ENCODE measurements around the gene CNKSR3. TPM values are rescaled to one million over a fixed set of nuclear protein-coding genes. Genes with fewer than 3 reads are reported as not detected.

The CNKSR3 gene
- total RNA-seq, 1 donor from 2014 or later = 0.09 TPM

GRCh38 chr6:154360476-154360875 is 150.0 kb downstream of the CNKSR3 start:
- peaks cover 4% of the 10 kb centered on the region for H3K4me1 Mint-ChIP-seq (ENCODE audit: low read depth)
- no peaks in the 10 kb centered on the region for H3K9me3 Mint-ChIP-seq
- H3K36me3 Mint-ChIP-seq (ENCODE audit: low read depth) = no peaks in the 10 kb centered on the region
- intact Hi-C loops (cut with micrococcal nuclease) = no loop called here
- peaks cover 47% of the 10 kb centered on the region for H3K27me3 Mint-ChIP-seq (ENCODE audit: low read depth)
- H3K4me3 Mint-ChIP-seq (ENCODE audit: low read depth) = no peak overlapping the region
- H3K27ac Mint-ChIP-seq = no peak overlapping the region
- DNase-seq (ENCODE audit: low spot score) = no peak

- Mint-ChIP-seq H3K4me3 (ENCODE audit: low read depth) (no peak overlapping the region), H3K27me3 (ENCODE audit: low read depth) (peaks cover 50% of the 10 kb centered on the region), H3K9me3 (no peaks in the 10 kb centered on the region), H3K27ac (no peak overlapping the region), H3K4me1 (ENCODE audit: low read depth) (peaks cover 9% of the 10 kb centered on the region), H3K36me3 (ENCODE audit: low read depth) (no peaks in the 10 kb centered on the region)
- intact Hi-C loops (cut with micrococcal nuclease) = no loop called here
- no peak for DNase-seq (ENCODE audit: low spot score)
Observed at GRCh38 chr6:154359679-154360078, 150.8 kb downstream of the CNKSR3 start.

GRCh38 chr6:154359161-154359574 is 151.3 kb downstream of the CNKSR3 start:
- no peaks in the 10 kb centered on the region for H3K9me3 Mint-ChIP-seq
- intact Hi-C loops (cut with micrococcal nuclease) = no loop called here
- no peaks in the 10 kb centered on the region for H3K36me3 Mint-ChIP-seq (ENCODE audit: low read depth)
- no peak overlapping the region for H3K27ac Mint-ChIP-seq
- H3K4me1 Mint-ChIP-seq (ENCODE audit: low read depth) = peaks cover 14% of the 10 kb centered on the region
- no peak overlapping the region for H3K4me3 Mint-ChIP-seq (ENCODE audit: low read depth)
- peaks cover 55% of the 10 kb centered on the region for H3K27me3 Mint-ChIP-seq (ENCODE audit: low read depth)
- no peak for DNase-seq (ENCODE audit: low spot score)

- no peaks in the 10 kb centered on the region for H3K36me3 Mint-ChIP-seq (ENCODE audit: low read depth)
- H3K4me3 Mint-ChIP-seq (ENCODE audit: low read depth) = no peak overlapping the region
- no peak overlapping the region for H3K27ac Mint-ChIP-seq
- H3K4me1 Mint-ChIP-seq (ENCODE audit: low read depth) = peaks cover 17% of the 10 kb centered on the region
- no peaks in the 10 kb centered on the region for H3K9me3 Mint-ChIP-seq
- H3K27me3 Mint-ChIP-seq (ENCODE audit: low read depth) = peaks cover 50% of the 10 kb centered on the region
- intact Hi-C loops (cut with micrococcal nuclease) = no loop called here
- DNase-seq (ENCODE audit: low spot score) = no peak
Observed at GRCh38 chr6:154358019-154358545, 152.4 kb downstream of the CNKSR3 start.

- H3K4me3 Mint-ChIP-seq (ENCODE audit: low read depth) = no peak within 1 kb of the TSS
- DNase-seq (ENCODE audit: low spot score) = no peak
- H3K36me3 Mint-ChIP-seq (ENCODE audit: low read depth) = no peaks in the 10 kb centered on the region
- H3K27me3 Mint-ChIP-seq (ENCODE audit: low read depth) = peaks cover 50% of the 10 kb centered on the region
- H3K27ac Mint-ChIP-seq = no peak within 1 kb of the TSS
- H3K9me3 Mint-ChIP-seq = no peaks in the 10 kb centered on the region
- intact Hi-C loops (cut with micrococcal nuclease) = no loop called here
- peaks cover 25% of the 10 kb centered on the region for H3K4me1 Mint-ChIP-seq (ENCODE audit: low read depth)
Observed at GRCh38 chr6:154356690-154357089, 153.8 kb downstream of the CNKSR3 start, which contains the start of gene IPCEF1. Gene IPCEF1, minus strand, starts transcription at chr6:154356803. Its CDS starts 90,856 bp downstream, at chr6:154265947.

GRCh38 chr6:154356113-154356512 is 154.4 kb downstream of the CNKSR3 start:
- intact Hi-C loops (cut with micrococcal nuclease) = no loop called here
- no peak for DNase-seq (ENCODE audit: low spot score)
- Mint-ChIP-seq H3K9me3 (no peaks in the 10 kb centered on the region), H3K36me3 (ENCODE audit: low read depth) (no peaks in the 10 kb centered on the region), H3K4me1 (ENCODE audit: low read depth) (peaks cover 26% of the 10 kb centered on the region), H3K27ac (no peak overlapping the region), H3K4me3 (ENCODE audit: low read depth) (no peak overlapping the region), H3K27me3 (ENCODE audit: low read depth) (peaks cover 55% of the 10 kb centered on the region)

GRCh38 chr6:154354265-154354777 is 156.2 kb downstream of the CNKSR3 start:
- Mint-ChIP-seq H3K36me3 (ENCODE audit: low read depth) (no peaks in the 10 kb centered on the region), H3K4me1 (ENCODE audit: low read depth) (peaks cover 24% of the 10 kb centered on the region), H3K27me3 (ENCODE audit: low read depth) (peaks cover 55% of the 10 kb centered on the region), H3K27ac (no peak overlapping the region), H3K4me3 (ENCODE audit: low read depth) (no peak overlapping the region), H3K9me3 (no peaks in the 10 kb centered on the region)
- DNase-seq (ENCODE audit: low spot score) = no peak
- intact Hi-C loops (cut with micrococcal nuclease) = loop anchor here (5.0 kb wide), 2 partner anchors 102 to 197 kb away; no protein-coding TSS in a partner anchor

- Mint-ChIP-seq H3K27ac (no peak overlapping the region), H3K4me3 (ENCODE audit: low read depth) (no peak overlapping the region), H3K27me3 (ENCODE audit: low read depth) (peaks cover 50% of the 10 kb centered on the region), H3K4me1 (ENCODE audit: low read depth) (peaks cover 24% of the 10 kb centered on the region), H3K36me3 (ENCODE audit: low read depth) (no peaks in the 10 kb centered on the region), H3K9me3 (no peaks in the 10 kb centered on the region)
- intact Hi-C loops (cut with micrococcal nuclease) = loop anchor here (2.0 to 5.0 kb wide), 5 partner anchors 51 to 196 kb away; no protein-coding TSS in a partner anchor
- no peak for DNase-seq (ENCODE audit: low spot score)
Observed at GRCh38 chr6:154353626-154354025, 156.9 kb downstream of the CNKSR3 start.

GRCh38 chr6:154352898-154353585 is 157.4 kb downstream of the CNKSR3 start:
- Mint-ChIP-seq H3K4me3 (ENCODE audit: low read depth) (no peak overlapping the region), H3K27me3 (ENCODE audit: low read depth) (peaks cover 50% of the 10 kb centered on the region), H3K9me3 (no peaks in the 10 kb centered on the region), H3K36me3 (ENCODE audit: low read depth) (no peaks in the 10 kb centered on the region), H3K27ac (no peak overlapping the region), H3K4me1 (ENCODE audit: low read depth) (peaks cover 24% of the 10 kb centered on the region)
- intact Hi-C loops (cut with micrococcal nuclease) = loop anchor here (2.0 to 5.0 kb wide), 5 partner anchors 50 to 196 kb away; no protein-coding TSS in a partner anchor
- DNase-seq (ENCODE audit: low spot score) = no peak

GRCh38 chr6:154350293-154350692 is 160.2 kb downstream of the CNKSR3 start:
- no peak overlapping the region for H3K27ac Mint-ChIP-seq
- H3K4me3 Mint-ChIP-seq (ENCODE audit: low read depth) = no peak overlapping the region
- no peak for DNase-seq (ENCODE audit: low spot score)
- no peaks in the 10 kb centered on the region for H3K36me3 Mint-ChIP-seq (ENCODE audit: low read depth)
- H3K4me1 Mint-ChIP-seq (ENCODE audit: low read depth) = peaks cover 22% of the 10 kb centered on the region
- intact Hi-C loops (cut with micrococcal nuclease) = loop anchor here (5.0 kb wide), 2 partner anchors 98 to 193 kb away; no protein-coding TSS in a partner anchor
- peaks cover 36% of the 10 kb centered on the region for H3K27me3 Mint-ChIP-seq (ENCODE audit: low read depth)
- peaks cover 11% of the 10 kb centered on the region for H3K9me3 Mint-ChIP-seq

GRCh38 chr6:154347981-154348380 is 162.5 kb downstream of the CNKSR3 start:
- Mint-ChIP-seq H3K36me3 (ENCODE audit: low read depth) (no peaks in the 10 kb centered on the region), H3K27ac (no peak overlapping the region), H3K27me3 (ENCODE audit: low read depth) (peaks cover 27% of the 10 kb centered on the region), H3K4me1 (ENCODE audit: low read depth) (peaks cover 9% of the 10 kb centered on the region), H3K9me3 (peaks cover 12% of the 10 kb centered on the region), H3K4me3 (ENCODE audit: low read depth) (no peak overlapping the region)
- DNase-seq (ENCODE audit: low spot score) = no peak
- intact Hi-C loops (cut with micrococcal nuclease) = no loop called here

GRCh38 chr6:154345811-154346210 is 164.7 kb downstream of the CNKSR3 start:
- Mint-ChIP-seq H3K27me3 (ENCODE audit: low read depth) (peaks cover 21% of the 10 kb centered on the region), H3K4me1 (ENCODE audit: low read depth) (no peaks in the 10 kb centered on the region), H3K9me3 (peaks cover 12% of the 10 kb centered on the region), H3K4me3 (ENCODE audit: low read depth) (no peak overlapping the region), H3K36me3 (ENCODE audit: low read depth) (no peaks in the 10 kb centered on the region), H3K27ac (no peak overlapping the region)
- intact Hi-C loops (cut with micrococcal nuclease) = no loop called here
- no peak for DNase-seq (ENCODE audit: low spot score)
